OCI-LY1 (cell line): Measurements from ENCODE around the gene GABRB3.

Experiments
- H2AFZ ChIP-seq: fragments of 200-600 bp; sonication (generic), shearing (Covaris generic); 2 replicates; pipeline ENCODE4 v1.6.0; 2014; ENCODE audit warnings: antibody characterized with exemption, mild to moderate bottlenecking, low read length
- H3F3A ChIP-seq: fragments of 200-600 bp; sonication (generic), shearing (Covaris generic); 2 replicates; pipeline ENCODE4 v1.6.0; 2014; ENCODE audit warnings: mild to moderate bottlenecking, antibody characterized with exemption, low read length, moderate library complexity; ENCODE audit not compliant: insufficient read depth
- H3K27ac ChIP-seq: fragments of 200-600 bp; sonication (generic); 2 replicates; pipeline ENCODE4 v1.5.1; 2014; ENCODE audit warnings: low read length, mixed run types, mild to moderate bottlenecking, low read depth; ENCODE audit not compliant: poor library complexity, severe bottlenecking
- H3K27me3 ChIP-seq: fragments of 200-600 bp; sonication (generic); 2 replicates; pipeline ENCODE4 v1.6.0; 2014; ENCODE audit warnings: antibody characterized with exemption, mild to moderate bottlenecking, low read length, moderate library complexity; ENCODE audit not compliant: insufficient read depth
- H3K36me3 ChIP-seq: fragments of 200-600 bp; sonication (generic); 2 replicates; pipeline ENCODE4 v1.6.1; 2014; ENCODE audit warnings: mild to moderate bottlenecking, antibody characterized with exemption, low read length, moderate library complexity, mixed read lengths; ENCODE audit not compliant: insufficient read depth
- H3K4me1 ChIP-seq: fragments of 200-600 bp; sonication (generic); 2 replicates; pipeline ENCODE4 v1.5.1; 2014; ENCODE audit warnings: mild to moderate bottlenecking, low read length, moderate library complexity; ENCODE audit not compliant: insufficient read depth, severe bottlenecking
- H3K4me2 ChIP-seq: fragments of 200-600 bp; sonication (generic), shearing (Covaris generic); 2 replicates; pipeline ENCODE4 v1.6.1; 2014; ENCODE audit warnings: low read length
- H3K4me3 ChIP-seq: fragments of 200-600 bp; sonication (generic); 2 replicates; pipeline ENCODE4 v1.5.1; 2014; ENCODE audit warnings: low read length, low read depth, mild to moderate bottlenecking, mixed read lengths; ENCODE audit not compliant: poor library complexity, severe bottlenecking
- H3K79me2 ChIP-seq: fragments of 200-600 bp; shearing (Covaris generic); 2 replicates; pipeline ENCODE4 v1.6.1; 2016; ENCODE audit warnings: mixed run types, low read length, mixed read lengths; ENCODE audit not compliant: insufficient read depth
- H3K9ac ChIP-seq: fragments of 200-600 bp; sonication (generic), shearing (Covaris generic); 2 replicates; pipeline ENCODE4 v1.6.1; 2014; ENCODE audit warnings: mild to moderate bottlenecking, low read length, mixed read lengths
- H3K9me2 ChIP-seq: fragments of 200-600 bp; sonication (generic), shearing (Covaris generic); 2 replicates; pipeline ENCODE4 v1.6.1; 2014; ENCODE audit warnings: low read depth, mild to moderate bottlenecking, low read length, mixed read lengths
- H3K9me3 ChIP-seq: fragments of 200-600 bp; shearing (Covaris generic); 2 replicates; pipeline ENCODE4 v1.6.1; 2014; ENCODE audit warnings: low read length, mixed read lengths
- H4K20me1 ChIP-seq: fragments of 200-600 bp; sonication (generic), shearing (Covaris generic); 2 replicates; pipeline ENCODE4 v1.6.0; 2016; ENCODE audit warnings: mild to moderate bottlenecking, low read length; ENCODE audit not compliant: insufficient read depth
- CTCF ChIP-seq: fragments of 200-600 bp; sonication (generic), shearing (Covaris generic); IDR thresholded peaks from 2 replicates; pipeline ENCODE4 v1.5.1; 2017; ENCODE audit warnings: mild to moderate bottlenecking, antibody characterized with exemption, low read length, moderate library complexity, mixed read lengths
- EZH2 ChIP-seq: fragments of 200-600 bp; sonication (generic), shearing (Covaris generic); IDR thresholded peaks from 2 replicates; pipeline ENCODE4 v1.8.0; 2017; ENCODE audit warnings: borderline replicate concordance, mixed run types, mild to moderate bottlenecking, antibody characterized with exemption, low read length, moderate library complexity, mixed read lengths

GABRB3 gene

DNA sequence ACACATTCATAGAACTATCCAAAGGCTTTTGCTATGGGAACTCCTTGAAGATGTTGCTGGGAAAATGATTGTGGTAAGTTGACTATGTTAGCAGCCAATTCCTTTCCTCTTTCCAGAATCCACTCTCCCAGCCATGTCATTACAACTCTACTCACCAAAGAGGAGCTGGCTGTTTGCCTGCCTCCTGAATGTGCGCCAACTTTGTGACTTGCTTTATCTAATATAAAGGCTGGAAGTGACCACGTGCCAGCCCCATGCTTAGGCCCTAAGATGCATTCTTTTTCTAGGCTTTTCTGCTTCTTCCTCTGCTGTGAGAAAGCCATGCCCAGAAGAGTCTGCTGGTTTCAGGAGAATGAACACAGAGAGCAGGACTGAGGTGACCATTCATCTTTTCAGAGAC, 182.2 kb downstream of the GABRB3 start:
- H3K79me2 ChIP-seq = no peaks in the 10 kb centered on the region
- no peak overlapping the region for H3K4me3 ChIP-seq
- no peaks in the 10 kb centered on the region for H3K9me2 ChIP-seq
- no peaks in the 10 kb centered on the region for H4K20me1 ChIP-seq
- H3F3A ChIP-seq = no peaks in the 10 kb centered on the region
- TF ChIP-seq EZH2 (no peak), CTCF (no peak)
- no peaks in the 10 kb centered on the region for H3K4me1 ChIP-seq
- no peaks in the 10 kb centered on the region for H3K9me3 ChIP-seq
- no peaks in the 10 kb centered on the region for H3K36me3 ChIP-seq
- H3K27me3 ChIP-seq = no peaks in the 10 kb centered on the region
- no peak overlapping the region for H2AFZ ChIP-seq
- H3K9ac ChIP-seq = no peak overlapping the region
- H3K4me2 ChIP-seq = no peak overlapping the region
- H3K27ac ChIP-seq = no peak overlapping the region

DNA sequence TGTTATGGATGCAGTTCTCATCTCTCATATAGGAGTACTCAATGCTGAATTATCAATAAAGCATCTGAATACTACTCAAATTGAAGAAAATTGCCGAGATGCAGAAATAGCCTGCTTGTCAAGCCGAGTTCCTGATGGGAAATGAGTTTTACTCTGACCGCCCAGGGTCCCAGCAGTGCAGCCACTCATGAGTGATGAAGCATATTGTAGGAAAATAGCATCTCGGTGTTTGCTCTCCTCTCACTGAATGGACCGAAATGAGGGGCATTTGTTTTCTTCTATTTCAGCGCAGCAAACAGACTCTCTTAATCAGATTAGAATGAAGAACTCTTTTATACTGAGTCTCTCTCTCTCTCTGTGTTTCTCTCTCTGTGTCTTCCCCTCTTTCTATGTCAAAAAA, 190.0 kb downstream of the GABRB3 start:
- no peaks in the 10 kb centered on the region for H3F3A ChIP-seq
- no peak overlapping the region for H3K4me3 ChIP-seq
- TF ChIP-seq CTCF (no peak), EZH2 (no peak)
- no peak overlapping the region for H3K27ac ChIP-seq
- H3K4me1 ChIP-seq = no peaks in the 10 kb centered on the region
- no peak overlapping the region for H3K9ac ChIP-seq
- no peak overlapping the region for H2AFZ ChIP-seq
- H3K9me3 ChIP-seq = no peaks in the 10 kb centered on the region
- H4K20me1 ChIP-seq = no peaks in the 10 kb centered on the region
- H3K4me2 ChIP-seq = no peak overlapping the region
- H3K27me3 ChIP-seq = no peaks in the 10 kb centered on the region
- H3K9me2 ChIP-seq = no peaks in the 10 kb centered on the region
- no peaks in the 10 kb centered on the region for H3K36me3 ChIP-seq
- no peaks in the 10 kb centered on the region for H3K79me2 ChIP-seq

DNA sequence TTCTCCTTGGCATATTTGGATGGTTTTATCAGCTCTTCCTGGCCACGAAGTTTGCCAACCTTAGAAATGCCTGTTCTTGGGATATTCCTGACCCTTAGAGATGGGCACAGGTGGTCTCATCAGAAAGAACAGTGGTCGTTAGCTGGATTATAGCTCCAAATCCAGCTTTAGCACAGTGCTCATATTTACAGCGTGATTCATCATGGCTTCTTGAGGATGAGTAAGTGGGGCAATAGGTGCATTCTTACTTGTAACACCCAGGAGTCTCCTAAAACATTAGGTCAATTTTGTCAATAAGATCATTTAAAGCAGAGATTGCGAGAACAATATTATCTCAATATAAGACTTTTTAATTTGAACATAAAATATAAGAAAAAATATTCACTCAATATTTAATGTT, 191.9 kb downstream of the GABRB3 start:
- Histone ChIP-seq H3F3A (no peaks in the 10 kb centered on the region), H3K9ac (no peak overlapping the region), H3K27ac (no peak overlapping the region), H2AFZ (no peak overlapping the region), H3K4me2 (no peak overlapping the region), H3K36me3 (no peaks in the 10 kb centered on the region), H3K79me2 (no peaks in the 10 kb centered on the region), H3K4me3 (no peak overlapping the region), H4K20me1 (no peaks in the 10 kb centered on the region), H3K27me3 (no peaks in the 10 kb centered on the region), H3K9me3 (no peaks in the 10 kb centered on the region), H3K4me1 (no peaks in the 10 kb centered on the region), H3K9me2 (no peaks in the 10 kb centered on the region)
- TF ChIP-seq EZH2 = no peak
- TF ChIP-seq CTCF = no peak
